ENCODE measurements around the gene TPD52L1.

Gene TPD52L1

GRCh38 chr6:125285353-125285752 is 131.8 kb downstream of the TPD52L1 start:
- DNase-seq = no peak
- H3K27ac ChIP-seq = no peak overlapping the region
- TF ChIP-seq, protein P1, sequence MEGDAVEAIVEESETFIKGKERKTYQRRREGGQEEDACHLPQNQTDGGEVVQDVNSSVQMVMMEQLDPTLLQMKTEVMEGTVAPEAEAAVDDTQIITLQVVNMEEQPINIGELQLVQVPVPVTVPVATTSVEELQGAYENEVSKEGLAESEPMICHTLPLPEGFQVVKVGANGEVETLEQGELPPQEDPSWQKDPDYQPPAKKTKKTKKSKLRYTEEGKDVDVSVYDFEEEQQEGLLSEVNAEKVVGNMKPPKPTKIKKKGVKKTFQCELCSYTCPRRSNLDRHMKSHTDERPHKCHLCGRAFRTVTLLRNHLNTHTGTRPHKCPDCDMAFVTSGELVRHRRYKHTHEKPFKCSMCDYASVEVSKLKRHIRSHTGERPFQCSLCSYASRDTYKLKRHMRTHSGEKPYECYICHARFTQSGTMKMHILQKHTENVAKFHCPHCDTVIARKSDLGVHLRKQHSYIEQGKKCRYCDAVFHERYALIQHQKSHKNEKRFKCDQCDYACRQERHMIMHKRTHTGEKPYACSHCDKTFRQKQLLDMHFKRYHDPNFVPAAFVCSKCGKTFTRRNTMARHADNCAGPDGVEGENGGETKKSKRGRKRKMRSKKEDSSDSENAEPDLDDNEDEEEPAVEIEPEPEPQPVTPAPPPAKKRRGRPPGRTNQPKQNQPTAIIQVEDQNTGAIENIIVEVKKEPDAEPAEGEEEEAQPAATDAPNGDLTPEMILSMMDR (IDR thresholded peaks at IDR 0.05; ENCODE audit: low read depth, low read length) = no peak
- no peaks in the 10 kb centered on the region; the same call in 1 of the 2 replicates for H3K36me3 ChIP-seq
- H3K9me3 ChIP-seq (ENCODE audit: severe bottlenecking) = no peaks in the 10 kb centered on the region
- no peaks in the 10 kb centered on the region for H3K27me3 ChIP-seq (ENCODE audit: insufficient read depth, low read depth, severe bottlenecking)
- H3K4me3 ChIP-seq (ENCODE audit: low read depth, low read length) = no peak overlapping the region

- no peaks in the 10 kb centered on the region; the same call in 1 of the 2 replicates for H3K36me3 ChIP-seq
- TF ChIP-seq, protein P1 (IDR thresholded peaks at IDR 0.05; ENCODE audit: low read depth, low read length) = no peak
- no peaks in the 10 kb centered on the region for H3K9me3 ChIP-seq (ENCODE audit: severe bottlenecking)
- H3K27me3 ChIP-seq (ENCODE audit: insufficient read depth, low read depth, severe bottlenecking) = no peaks in the 10 kb centered on the region
- H3K27ac ChIP-seq = no peak overlapping the region
- no peak for DNase-seq
- no peak overlapping the region for H3K4me3 ChIP-seq (ENCODE audit: low read depth, low read length)
Observed at GRCh38 chr6:125285936-125286335, 132.4 kb downstream of the TPD52L1 start.

GRCh38 chr6:125287718-125288117 is 134.1 kb downstream of the TPD52L1 start:
- H3K36me3 ChIP-seq = no peaks in the 10 kb centered on the region; the same call in 1 of the 2 replicates
- no peak for DNase-seq

DNA sequence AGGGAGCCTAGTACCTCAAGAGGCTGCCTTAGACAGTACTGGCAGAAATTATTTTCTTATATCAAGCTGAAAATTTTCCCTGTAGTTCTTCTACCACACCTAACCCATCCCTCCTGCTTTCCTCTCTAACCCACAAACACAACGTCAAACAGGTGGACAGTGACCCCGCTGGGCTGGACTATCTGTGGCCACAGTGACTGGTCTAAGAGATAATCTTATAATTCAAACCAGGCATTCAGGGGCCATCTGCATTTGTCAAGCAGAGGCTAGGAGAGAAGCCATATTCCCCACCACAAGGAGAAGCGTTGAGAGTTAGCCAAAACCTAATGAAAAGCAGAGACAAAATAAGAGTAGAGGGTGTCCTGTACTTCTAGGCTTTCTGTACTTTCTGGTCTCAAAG is 140.0 kb downstream of the TPD52L1 start:
- DNase-seq = no peak
- no peak overlapping the region for H3K27ac ChIP-seq
- H3K27me3 ChIP-seq (ENCODE audit: insufficient read depth, low read depth, severe bottlenecking) = no peaks in the 10 kb centered on the region
- H3K36me3 ChIP-seq = peaks cover 28% of the 10 kb centered on the region
- H3K9me3 ChIP-seq (ENCODE audit: severe bottlenecking) = no peaks in the 10 kb centered on the region
- TF ChIP-seq, protein P1 (IDR thresholded peaks at IDR 0.05; ENCODE audit: low read depth, low read length) = no peak
- H3K4me3 ChIP-seq (ENCODE audit: low read depth, low read length) = no peak overlapping the region

More at GRCh38 chr6:125287718-125288117, 134.1 kb downstream of the TPD52L1 start:
- no peaks in the 10 kb centered on the region for H3K27me3 ChIP-seq (ENCODE audit: insufficient read depth, low read depth, severe bottlenecking)
- TF ChIP-seq, protein P1 (IDR thresholded peaks at IDR 0.05; ENCODE audit: low read depth, low read length) = no peak
- no peak overlapping the region for H3K4me3 ChIP-seq (ENCODE audit: low read depth, low read length)
- H3K9me3 ChIP-seq (ENCODE audit: severe bottlenecking) = no peaks in the 10 kb centered on the region
- no peak overlapping the region for H3K27ac ChIP-seq

- no peak overlapping the region for H3K27ac ChIP-seq
- no peak for DNase-seq
- H3K9me3 ChIP-seq (ENCODE audit: severe bottlenecking) = no peaks in the 10 kb centered on the region
- H3K4me3 ChIP-seq (ENCODE audit: low read depth, low read length) = no peak overlapping the region
- no peaks in the 10 kb centered on the region for H3K27me3 ChIP-seq (ENCODE audit: insufficient read depth, low read depth, severe bottlenecking)
- TF ChIP-seq, protein P1 (IDR thresholded peaks at IDR 0.05; ENCODE audit: low read depth, low read length) = no peak
- peaks cover 30% of the 10 kb centered on the region for H3K36me3 ChIP-seq
Observed at GRCh38 chr6:125294036-125294435, 140.5 kb downstream of the TPD52L1 start.

GRCh38 chr6:125294925-125295324 is 141.4 kb downstream of the TPD52L1 start:
- Histone ChIP-seq H3K9me3 (ENCODE audit: severe bottlenecking) (no peaks in the 10 kb centered on the region), H3K4me3 (ENCODE audit: low read depth, low read length) (no peak overlapping the region), H3K27ac (no peak overlapping the region), H3K36me3 (peaks cover 37% of the 10 kb centered on the region), H3K27me3 (ENCODE audit: insufficient read depth, low read depth, severe bottlenecking) (no peaks in the 10 kb centered on the region)
- no peak for DNase-seq
- TF ChIP-seq, protein P1 (IDR thresholded peaks at IDR 0.05; ENCODE audit: low read depth, low read length) = no peak
